Muscle layer of duodenum (tissue), 2 donors: Measurements from ENCODE around the gene DIAPH2.

ENCODE experiments used
- H3K27ac ChIP-seq: one replicate; pipeline ENCODE4 v1.7.0; 2013; ENCODE audit warnings: mild to moderate bottlenecking, low read length
- H3K27me3 ChIP-seq: one replicate; pipeline ENCODE4 v1.7.0; 2013; ENCODE audit warnings: low read depth, mild to moderate bottlenecking, control low read depth, low read length
- H3K36me3 ChIP-seq, 2 donors: one replicate each; pipeline ENCODE4 v1.7.0; 2013; ENCODE audit warnings: low read length in 2 of 2, control low read depth in 1 of 2, mild to moderate bottlenecking in 1 of 2; ENCODE audit not compliant: insufficient read depth in 2 of 2, control insufficient read depth in 1 of 2
- H3K4me1 ChIP-seq, 2 donors: one replicate each; pipeline ENCODE4 v1.7.0; 2013; ENCODE audit warnings: low read length in 2 of 2, mild to moderate bottlenecking in 2 of 2, control low read depth in 1 of 2, moderate library complexity in 1 of 2; ENCODE audit not compliant: insufficient read depth in 2 of 2, control insufficient read depth in 1 of 2
- H3K4me3 ChIP-seq, 2 donors: one replicate each; pipeline ENCODE4 v1.7.0; 2013; ENCODE audit warnings: low read length in 2 of 2, low read depth in 1 of 2, mild to moderate bottlenecking in 1 of 2
- H3K9me3 ChIP-seq, 2 donors: one replicate each; pipeline ENCODE4 v1.7.0; 2013; ENCODE audit warnings: low read length in 2 of 2, control low read depth in 1 of 2, mild to moderate bottlenecking in 1 of 2; ENCODE audit not compliant: control insufficient read depth in 1 of 2
- donor health status: healthy.

The DIAPH2 gene

DNA sequence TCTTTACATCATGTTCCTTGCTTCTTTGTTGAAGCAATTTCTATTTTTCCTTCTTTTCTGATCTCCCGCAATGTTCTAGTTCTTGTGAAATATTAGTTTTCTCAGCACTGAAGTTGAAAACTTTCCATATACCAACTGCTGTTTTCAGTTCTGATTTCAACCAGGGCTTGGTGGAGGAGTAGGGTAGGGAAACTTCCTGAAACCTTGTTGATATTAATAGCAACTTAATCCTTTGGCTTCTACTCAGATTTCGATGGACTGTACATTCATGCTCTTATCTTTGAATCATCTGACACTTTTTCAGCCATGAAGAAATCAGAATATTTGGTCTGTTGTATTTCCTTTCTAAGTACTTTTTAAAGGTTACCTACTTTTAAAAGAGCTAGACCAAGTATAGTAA is 514.9 kb downstream of the DIAPH2 start:
- no peaks in the 10 kb centered on the region for H3K36me3 ChIP-seq
- H3K27ac ChIP-seq, result no peak overlapping the region
- H3K27me3 ChIP-seq, result no peaks in the 10 kb centered on the region
- no peaks in the 10 kb centered on the region for H3K9me3 ChIP-seq
- no peak overlapping the region for H3K4me3 ChIP-seq
- H3K4me1 ChIP-seq, result no peaks in the 10 kb centered on the region

DNA sequence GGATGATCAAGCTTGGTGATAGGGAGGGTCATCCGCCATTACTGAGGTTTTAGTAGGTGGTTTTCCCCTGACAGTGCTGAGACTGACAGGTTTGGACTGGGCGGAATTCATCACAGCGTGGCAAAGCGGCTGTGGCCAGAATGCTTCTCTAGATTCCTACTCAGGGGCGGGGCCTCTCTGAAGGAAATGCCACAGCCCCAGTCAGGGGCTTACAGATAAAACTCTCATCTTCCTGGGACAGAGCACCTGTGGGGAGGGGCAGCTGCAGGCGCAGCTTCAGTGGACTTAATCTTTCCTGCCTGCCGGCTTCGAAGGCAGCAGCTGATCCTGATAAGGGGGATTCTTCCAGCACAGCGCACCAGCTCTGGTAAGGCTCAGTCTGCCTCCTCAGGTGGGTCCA is 515.8 kb downstream of the DIAPH2 start:
- Histone ChIP-seq H3K36me3 (no peaks in the 10 kb centered on the region), H3K9me3 (no peaks in the 10 kb centered on the region), H3K4me3 (no peak overlapping the region), H3K27ac (no peak overlapping the region), H3K4me1 (no peaks in the 10 kb centered on the region), H3K27me3 (no peaks in the 10 kb centered on the region)

DNA sequence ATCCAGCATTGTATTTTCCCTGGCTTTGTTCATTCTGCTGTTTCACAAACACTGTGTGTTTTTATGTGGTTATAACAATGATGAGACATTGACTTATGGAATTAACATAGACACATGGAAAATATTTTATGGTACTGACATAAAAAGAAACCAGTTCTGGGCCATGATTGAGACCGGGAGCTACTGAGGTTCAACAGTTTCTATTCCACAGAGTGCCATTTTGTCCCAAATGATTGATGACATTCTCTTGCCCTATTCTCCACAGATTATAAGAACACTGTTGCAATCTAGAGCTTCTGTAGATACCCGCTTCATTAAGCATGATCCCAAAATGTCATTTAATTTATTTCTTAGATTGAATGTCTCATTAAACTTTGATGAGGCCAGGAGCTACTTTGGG is 525.9 kb downstream of the DIAPH2 start:
- no peaks in the 10 kb centered on the region for H3K27me3 ChIP-seq
- no peaks in the 10 kb centered on the region for H3K9me3 ChIP-seq
- H3K36me3 ChIP-seq, result no peaks in the 10 kb centered on the region
- no peak overlapping the region for H3K4me3 ChIP-seq
- H3K4me1 ChIP-seq, result no peaks in the 10 kb centered on the region
- H3K27ac ChIP-seq, result no peak overlapping the region

DNA sequence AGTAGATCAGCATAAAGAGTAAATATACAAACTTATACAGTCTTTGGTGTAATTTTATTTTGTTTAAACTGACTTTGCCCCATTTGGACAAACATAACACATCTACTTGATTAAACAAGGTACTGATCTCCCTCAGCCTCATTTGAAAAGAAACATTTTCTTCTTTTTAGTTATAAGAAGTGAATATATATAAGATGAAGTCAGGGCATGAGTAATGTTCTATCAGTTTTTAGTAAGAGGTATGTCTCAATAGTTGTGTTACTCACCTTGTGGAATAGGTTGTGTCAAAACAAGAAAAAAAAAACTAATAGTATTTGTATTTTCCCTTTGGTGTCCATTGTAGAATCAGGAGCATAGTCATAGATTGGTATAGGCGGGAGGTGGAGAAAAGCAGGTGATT is 526.4 kb downstream of the DIAPH2 start:
- Histone ChIP-seq H3K4me1 (no peaks in the 10 kb centered on the region), H3K9me3 (no peaks in the 10 kb centered on the region), H3K36me3 (no peaks in the 10 kb centered on the region), H3K4me3 (no peak overlapping the region), H3K27ac (no peak overlapping the region), H3K27me3 (no peaks in the 10 kb centered on the region)

DNA sequence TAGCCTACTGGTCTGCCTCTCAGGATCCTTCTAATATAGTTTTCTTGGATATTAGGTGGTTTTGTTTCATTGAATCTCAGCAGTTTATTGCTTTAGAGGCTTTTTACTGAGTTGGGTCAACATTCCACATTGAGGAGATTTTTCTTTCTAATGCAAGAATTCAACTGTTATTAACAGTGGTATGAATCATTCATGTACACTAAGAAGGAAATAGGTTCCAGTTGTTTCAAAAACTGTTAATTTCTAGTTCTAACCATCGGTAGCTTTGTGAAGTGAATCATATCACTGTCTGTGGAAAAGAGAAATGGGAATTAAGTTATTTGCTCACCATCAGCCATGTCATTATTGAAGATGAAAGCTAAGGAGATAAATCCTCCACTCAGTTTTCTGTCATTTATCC is 530.5 kb downstream of the DIAPH2 start:
- H3K4me3 ChIP-seq, result no peak overlapping the region
- no peaks in the 10 kb centered on the region for H3K4me1 ChIP-seq
- H3K27ac ChIP-seq, result no peak overlapping the region
- no peaks in the 10 kb centered on the region for H3K27me3 ChIP-seq
- no peaks in the 10 kb centered on the region for H3K9me3 ChIP-seq
- H3K36me3 ChIP-seq, result no peaks in the 10 kb centered on the region

DNA sequence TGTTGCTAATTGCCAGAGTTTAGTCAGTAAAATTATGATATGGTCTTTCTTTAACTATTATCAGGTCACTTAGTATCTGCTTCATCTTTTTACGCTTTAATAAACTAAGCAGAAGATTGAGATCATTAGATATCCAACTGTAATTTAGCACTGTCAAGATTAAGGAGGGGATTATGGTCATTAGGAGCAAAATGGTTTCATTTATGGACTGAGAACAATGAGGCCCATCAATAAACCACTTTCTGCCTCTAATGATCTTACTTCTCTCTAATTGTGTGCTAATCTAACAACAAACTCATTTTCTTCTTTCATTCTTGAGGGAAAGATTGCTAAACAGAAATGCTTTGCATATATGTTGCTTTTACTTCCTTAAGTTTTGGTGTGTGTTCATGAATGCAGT is 539.5 kb downstream of the DIAPH2 start:
- H3K4me3 ChIP-seq, result no peak overlapping the region
- no peaks in the 10 kb centered on the region for H3K4me1 ChIP-seq
- H3K27ac ChIP-seq, result no peak overlapping the region
- H3K36me3 ChIP-seq, result no peaks in the 10 kb centered on the region
- H3K9me3 ChIP-seq, result no peaks in the 10 kb centered on the region
- H3K27me3 ChIP-seq, result no peaks in the 10 kb centered on the region

DNA sequence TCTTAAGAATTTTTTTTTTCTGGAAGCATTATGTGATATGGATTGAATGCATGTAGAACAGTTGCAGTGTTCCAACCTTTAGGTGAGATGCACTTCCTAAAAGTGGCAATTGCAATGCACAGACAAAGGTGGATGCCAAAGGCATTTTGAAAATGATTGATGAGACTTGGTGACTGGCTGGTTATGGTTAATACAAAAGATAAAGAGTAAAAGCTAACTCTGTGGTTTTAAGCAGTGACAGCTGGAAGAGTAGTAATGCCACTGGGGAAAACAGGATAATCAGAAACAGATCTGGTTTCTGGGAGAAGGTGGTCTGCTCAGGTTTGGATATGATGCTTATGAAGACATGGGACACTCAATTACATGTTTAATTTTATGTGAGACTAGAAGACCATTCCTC is 544.7 kb downstream of the DIAPH2 start:
- Histone ChIP-seq H3K4me1 (no peaks in the 10 kb centered on the region), H3K9me3 (no peaks in the 10 kb centered on the region), H3K36me3 (no peaks in the 10 kb centered on the region), H3K27me3 (no peaks in the 10 kb centered on the region), H3K4me3 (no peak overlapping the region), H3K27ac (no peak overlapping the region)

DNA sequence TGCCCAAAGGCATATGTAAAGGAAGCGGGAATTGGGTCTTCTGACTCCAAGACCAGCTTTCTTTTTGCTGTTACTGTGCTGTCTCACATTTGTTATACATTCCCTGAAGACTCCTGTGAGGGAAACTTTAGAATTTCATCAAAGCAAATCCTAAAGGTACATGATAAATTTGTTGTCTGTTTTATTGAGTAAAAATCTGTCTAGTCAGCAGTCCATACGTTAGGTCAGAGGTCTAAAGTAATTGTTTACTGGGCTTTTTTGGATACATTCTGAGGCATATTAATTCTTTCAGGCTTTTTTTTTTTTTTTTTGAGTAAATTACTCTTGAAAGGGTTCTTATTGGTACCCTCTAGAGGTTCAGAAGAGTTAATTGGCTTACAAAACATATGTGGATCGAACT is 546.3 kb downstream of the DIAPH2 start:
- no peak overlapping the region for H3K4me3 ChIP-seq
- H3K9me3 ChIP-seq, result no peaks in the 10 kb centered on the region
- no peaks in the 10 kb centered on the region for H3K4me1 ChIP-seq
- H3K36me3 ChIP-seq, result no peaks in the 10 kb centered on the region
- no peak overlapping the region for H3K27ac ChIP-seq
- no peaks in the 10 kb centered on the region for H3K27me3 ChIP-seq

DNA sequence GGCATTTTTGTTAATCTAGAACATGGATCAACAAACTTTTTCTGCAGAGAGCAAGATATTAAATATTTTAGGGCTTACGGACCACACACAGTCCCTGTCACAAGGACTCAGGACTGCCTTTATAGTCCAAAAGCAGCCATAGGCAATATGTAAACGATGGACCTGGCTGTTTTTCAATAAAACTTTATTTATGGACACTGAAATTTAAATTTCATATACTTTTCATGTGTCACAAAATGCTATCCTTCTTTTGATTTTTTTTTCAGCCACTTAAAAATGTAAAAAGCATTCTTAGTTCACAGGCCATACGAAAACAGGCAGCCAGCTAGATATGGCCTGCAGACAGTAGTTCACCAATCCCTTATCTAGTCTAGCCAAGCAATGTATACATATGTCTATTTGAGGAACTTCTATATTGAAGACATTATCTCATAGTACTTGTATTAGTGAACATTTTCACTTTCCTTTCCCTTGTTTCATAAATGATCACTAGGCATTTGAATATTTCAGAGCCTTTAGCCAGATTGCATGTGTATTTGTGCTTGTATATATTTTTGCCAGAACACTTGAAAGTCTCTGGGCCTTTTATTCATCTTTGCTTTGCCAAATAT is 549.9 kb downstream of the DIAPH2 start:
- Histone ChIP-seq H3K4me3 (no peak overlapping the region), H3K27ac (no peak overlapping the region), H3K36me3 (no peaks in the 10 kb centered on the region)

DNA sequence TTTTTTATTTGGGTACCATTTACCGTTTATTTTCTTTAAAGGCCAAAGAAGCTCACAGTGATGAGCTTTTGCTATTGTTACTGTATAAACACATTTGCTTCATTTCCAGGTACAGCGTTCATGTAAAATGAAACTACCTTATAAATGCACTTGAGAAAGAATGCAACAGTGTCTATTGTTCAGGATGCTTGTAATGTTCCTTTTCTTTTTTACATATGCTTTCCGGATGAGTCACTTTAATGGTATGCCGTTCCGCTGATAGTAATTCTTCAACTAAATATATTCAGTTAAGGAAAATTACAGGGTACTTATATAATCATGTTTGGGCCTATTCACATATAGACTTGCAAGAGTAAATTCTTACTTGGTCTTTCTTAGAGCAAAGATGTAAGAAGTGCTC is 554.0 kb downstream of the DIAPH2 start:
- no peak overlapping the region for H3K27ac ChIP-seq
- no peaks in the 10 kb centered on the region for H3K9me3 ChIP-seq
- no peaks in the 10 kb centered on the region for H3K4me1 ChIP-seq
- no peak overlapping the region for H3K4me3 ChIP-seq
- H3K27me3 ChIP-seq, result no peaks in the 10 kb centered on the region
- no peaks in the 10 kb centered on the region for H3K36me3 ChIP-seq

More for the DNA sequence above, 549.9 kb downstream of the DIAPH2 start:
- H3K9me3 ChIP-seq, result no peaks in the 10 kb centered on the region
- H3K4me1 ChIP-seq, result no peaks in the 10 kb centered on the region
- no peaks in the 10 kb centered on the region for H3K27me3 ChIP-seq

DNA sequence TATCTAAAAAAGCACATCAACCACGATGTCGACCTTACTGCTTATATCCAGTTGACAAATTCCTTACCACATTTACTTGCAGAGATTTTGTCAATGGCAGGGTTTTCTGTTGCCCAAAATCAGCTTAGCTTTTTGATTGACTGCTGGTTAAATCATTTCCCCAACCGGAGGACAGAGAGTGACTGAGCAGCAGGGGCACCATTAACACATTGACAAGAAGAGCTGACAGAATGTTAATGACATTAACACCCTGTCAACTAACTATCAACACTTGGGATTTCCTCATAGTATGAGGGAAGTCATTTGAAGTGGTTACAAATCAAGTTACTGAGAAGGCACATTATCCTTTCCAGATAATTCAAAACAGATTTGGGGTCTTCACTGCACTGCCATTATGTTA is 567.5 kb downstream of the DIAPH2 start:
- no peaks in the 10 kb centered on the region for H3K27me3 ChIP-seq
- H3K4me3 ChIP-seq, result no peak overlapping the region
- H3K36me3 ChIP-seq, result no peaks in the 10 kb centered on the region
- no peaks in the 10 kb centered on the region for H3K9me3 ChIP-seq
- H3K27ac ChIP-seq, result no peak overlapping the region
- H3K4me1 ChIP-seq, result no peaks in the 10 kb centered on the region

DNA sequence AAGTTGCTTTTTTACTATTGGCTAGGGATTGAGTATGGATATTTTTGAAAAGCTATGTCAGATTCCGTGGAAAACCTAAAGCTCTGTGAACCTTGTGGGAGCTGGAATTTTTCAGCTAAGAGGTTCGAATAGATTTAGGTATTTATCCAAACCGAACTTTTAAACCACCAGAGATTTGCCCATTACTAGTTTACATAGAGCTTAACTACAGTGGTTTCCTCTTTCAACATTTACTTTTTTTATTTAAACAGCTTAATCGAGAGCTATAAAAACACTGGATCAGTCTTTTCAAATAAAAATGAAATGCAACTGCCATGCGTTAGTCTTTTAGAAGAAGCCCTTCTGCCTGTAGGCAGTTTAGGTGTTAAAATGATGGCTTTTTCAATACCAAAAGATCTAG is 576.0 kb downstream of the DIAPH2 start:
- Histone ChIP-seq H3K4me1 (no peaks in the 10 kb centered on the region), H3K36me3 (no peaks in the 10 kb centered on the region), H3K9me3 (no peaks in the 10 kb centered on the region), H3K4me3 (no peak overlapping the region), H3K27me3 (no peaks in the 10 kb centered on the region), H3K27ac (no peak overlapping the region)
